ENCODE data around the gene ZMYND15. TPM values are rescaled to one million over a fixed set of nuclear protein-coding genes. Genes with fewer than 3 reads are reported as not detected.
"Not testable (repeated sequence)": the region's sequence is repeated elsewhere in the genome, so short reads cannot be mapped to it uniquely, and the experiment has no call there.

Gene ZMYND15, protein sequence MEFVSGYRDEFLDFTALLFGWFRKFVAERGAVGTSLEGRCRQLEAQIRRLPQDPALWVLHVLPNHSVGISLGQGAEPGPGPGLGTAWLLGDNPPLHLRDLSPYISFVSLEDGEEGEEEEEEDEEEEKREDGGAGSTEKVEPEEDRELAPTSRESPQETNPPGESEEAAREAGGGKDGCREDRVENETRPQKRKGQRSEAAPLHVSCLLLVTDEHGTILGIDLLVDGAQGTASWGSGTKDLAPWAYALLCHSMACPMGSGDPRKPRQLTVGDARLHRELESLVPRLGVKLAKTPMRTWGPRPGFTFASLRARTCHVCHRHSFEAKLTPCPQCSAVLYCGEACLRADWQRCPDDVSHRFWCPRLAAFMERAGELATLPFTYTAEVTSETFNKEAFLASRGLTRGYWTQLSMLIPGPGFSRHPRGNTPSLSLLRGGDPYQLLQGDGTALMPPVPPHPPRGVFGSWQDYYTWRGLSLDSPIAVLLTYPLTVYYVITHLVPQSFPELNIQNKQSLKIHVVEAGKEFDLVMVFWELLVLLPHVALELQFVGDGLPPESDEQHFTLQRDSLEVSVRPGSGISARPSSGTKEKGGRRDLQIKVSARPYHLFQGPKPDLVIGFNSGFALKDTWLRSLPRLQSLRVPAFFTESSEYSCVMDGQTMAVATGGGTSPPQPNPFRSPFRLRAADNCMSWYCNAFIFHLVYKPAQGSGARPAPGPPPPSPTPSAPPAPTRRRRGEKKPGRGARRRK
- 3.3 TPM for total RNA-seq

DNA sequence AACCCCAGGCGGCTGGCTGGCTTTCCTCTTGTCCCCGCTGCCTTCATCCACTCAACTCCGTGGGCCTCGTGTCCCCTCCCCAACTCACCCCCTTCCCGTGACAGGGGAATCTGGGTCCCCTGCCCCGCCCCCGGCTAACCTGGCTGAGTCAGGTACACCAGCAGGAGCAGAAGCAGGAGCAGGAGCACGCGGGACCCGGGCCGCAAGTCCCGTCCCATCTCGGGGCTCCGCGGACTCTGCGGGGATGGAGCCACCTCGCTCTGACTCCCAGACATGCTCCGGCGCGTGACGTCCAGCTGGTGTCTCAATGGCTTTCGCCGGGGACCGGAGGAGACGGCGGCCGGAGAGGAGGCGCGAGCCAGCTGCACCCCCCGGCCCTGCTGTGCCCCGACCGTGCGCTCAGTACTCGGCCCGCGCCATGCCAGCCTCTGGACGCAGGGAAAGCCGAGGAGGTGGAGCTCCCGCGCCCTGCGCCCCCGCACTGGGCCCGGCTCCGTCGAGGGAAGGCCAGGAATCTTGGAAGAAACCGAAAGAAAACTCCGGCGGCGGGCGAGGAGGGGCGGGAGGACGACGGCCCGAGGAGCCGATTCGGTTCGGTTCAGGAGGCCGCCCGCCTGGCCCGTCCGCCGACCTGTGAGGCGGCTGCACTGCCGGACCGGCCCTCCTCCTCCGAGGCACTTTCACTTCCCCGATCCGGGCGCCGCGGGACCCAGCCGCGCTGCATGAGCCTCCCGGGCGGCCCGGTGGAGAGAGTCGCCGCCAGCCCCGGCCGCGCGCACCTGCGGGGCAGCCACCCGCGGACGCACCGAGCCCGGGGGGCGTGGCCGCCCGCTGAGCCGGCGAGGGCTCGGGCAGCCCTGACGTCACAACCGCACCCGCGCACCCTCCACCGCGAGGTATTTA lies at the start of gene ZMYND15, which contains the start of gene CXCL16:
Gene ZMYND15 (plus strand): TSS at position 712 of the 903 bp plus-strand sequence. CDS start 716 bp downstream, outside the sequence.
Gene CXCL16 (minus strand): TSS at position 807 of the 903 bp plus-strand sequence. CDS start 589 bp downstream, at position 218.
- DNase-seq (ENCODE audit: low spot score) (peak; percentile 78), ATAC-seq (peak; percentile 50)
- intact Hi-C loops (cut with DNase I), result loop anchor here (10.0 kb wide), 1 partner anchor 145 kb away; no protein-coding TSS in a partner anchor

DNA sequence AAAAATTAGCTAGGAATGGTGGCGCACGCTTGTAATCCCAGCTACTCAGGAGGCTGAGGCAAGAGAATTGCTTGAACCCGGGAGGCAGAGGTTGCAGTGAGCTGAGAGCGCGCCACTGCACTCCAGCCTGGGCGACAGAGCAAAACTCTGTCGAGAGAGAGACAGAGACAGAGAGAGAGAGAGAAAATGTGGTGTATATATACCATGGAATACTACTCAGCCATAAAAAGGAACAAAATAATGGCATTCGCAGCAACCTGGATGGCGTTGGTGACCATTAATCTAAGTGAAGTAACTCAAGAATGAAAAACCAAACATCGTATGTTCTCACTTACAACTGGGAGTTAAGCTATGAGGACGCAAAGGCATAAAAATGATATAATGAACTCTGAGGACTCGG lies 49.8 kb upstream of the ZMYND15 start:
- ATAC-seq; DNase-seq (ENCODE audit: low spot score); intact Hi-C loops (cut with DNase I): not testable (repeated sequence)

DNA sequence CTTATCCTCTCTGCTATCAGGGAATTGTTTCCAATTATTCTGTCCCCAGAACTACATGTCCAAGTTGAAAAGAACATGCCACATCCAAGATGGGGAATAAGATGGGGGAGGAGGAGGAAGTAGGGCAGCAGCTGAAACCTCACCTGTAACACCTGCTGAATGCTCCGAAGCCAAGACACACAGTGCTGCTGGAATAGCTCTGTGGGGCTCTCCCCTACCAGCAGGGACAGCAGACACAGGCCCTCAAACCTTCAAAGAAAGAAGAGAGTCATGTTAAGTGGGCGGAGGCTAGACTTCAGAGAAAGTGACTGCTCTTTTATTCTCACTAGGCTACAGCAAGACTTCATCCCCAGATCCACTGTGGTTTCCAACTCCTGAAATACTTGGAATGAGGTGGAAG lies 48.9 kb upstream of the ZMYND15 start:
- DNase-seq (ENCODE audit: low spot score), result peak; percentile 2

DNA sequence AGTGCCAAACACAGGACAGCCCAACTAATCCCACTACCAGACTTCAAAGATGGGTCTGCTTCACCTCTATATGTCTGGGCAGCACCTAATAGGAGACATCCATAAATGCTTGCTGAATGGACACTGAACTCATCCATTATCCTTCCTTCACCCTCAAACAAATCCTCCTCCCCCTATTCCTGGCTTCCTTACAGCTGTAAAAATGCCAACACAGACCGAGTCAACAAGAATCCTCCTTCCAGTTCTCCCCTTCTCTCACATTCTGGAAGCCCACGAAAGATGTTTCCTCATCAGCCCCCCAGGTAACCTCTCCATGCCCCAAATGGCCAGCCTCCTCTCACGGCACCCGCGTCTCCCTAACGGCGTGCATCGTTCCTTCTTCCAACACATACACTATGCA lies 47.9 kb upstream of the ZMYND15 start:
- ATAC-seq (no peak), DNase-seq (ENCODE audit: low spot score) (no peak)
- intact Hi-C loops (cut with DNase I), result no loop called here

More for the DNA sequence above, 48.9 kb upstream of the ZMYND15 start:
- ATAC-seq, result no peak
- intact Hi-C loops (cut with DNase I), result no loop called here

DNA sequence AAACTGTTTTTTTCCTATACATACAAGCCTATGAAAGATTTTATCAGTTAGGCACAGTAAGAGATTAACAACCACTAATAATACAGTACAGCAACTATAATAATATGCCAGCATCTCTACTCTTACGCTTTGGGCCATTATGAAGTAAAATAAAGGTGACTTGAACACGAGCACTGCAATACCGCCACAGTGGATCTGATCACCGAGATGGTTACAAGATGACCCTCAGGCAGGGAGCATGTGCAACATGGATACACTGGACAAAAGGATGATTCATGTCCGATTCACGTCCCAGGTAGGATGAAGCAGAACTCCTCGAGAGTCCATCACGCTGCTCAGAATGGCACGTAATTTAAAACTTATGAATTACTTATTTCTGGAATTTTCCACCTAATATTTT lies 46.2 kb upstream of the ZMYND15 start:
- ATAC-seq, result no peak
- no peak for DNase-seq (ENCODE audit: low spot score)
- intact Hi-C loops (cut with DNase I), result no loop called here

DNA sequence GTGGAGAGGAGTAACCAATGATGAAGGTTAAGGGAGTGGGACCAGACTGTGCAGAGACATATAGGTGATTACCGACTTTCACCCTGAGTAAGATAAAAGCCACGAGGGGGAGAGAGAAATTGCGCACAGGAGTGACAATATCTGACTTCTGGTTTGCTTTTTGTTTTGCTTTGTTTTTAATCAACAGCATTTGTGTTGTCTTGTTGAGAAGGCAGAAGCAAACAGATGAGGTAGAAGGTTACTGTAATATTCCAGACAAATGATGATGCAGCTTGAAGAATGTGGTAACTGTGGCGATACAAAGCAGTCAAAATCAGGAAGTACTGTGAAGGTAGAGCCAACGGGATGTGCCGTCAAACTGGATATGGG lies 43.2 kb upstream of the ZMYND15 start:
- intact Hi-C loops (cut with DNase I), result no loop called here
- ATAC-seq, result no peak
- no peak for DNase-seq (ENCODE audit: low spot score)

DNA sequence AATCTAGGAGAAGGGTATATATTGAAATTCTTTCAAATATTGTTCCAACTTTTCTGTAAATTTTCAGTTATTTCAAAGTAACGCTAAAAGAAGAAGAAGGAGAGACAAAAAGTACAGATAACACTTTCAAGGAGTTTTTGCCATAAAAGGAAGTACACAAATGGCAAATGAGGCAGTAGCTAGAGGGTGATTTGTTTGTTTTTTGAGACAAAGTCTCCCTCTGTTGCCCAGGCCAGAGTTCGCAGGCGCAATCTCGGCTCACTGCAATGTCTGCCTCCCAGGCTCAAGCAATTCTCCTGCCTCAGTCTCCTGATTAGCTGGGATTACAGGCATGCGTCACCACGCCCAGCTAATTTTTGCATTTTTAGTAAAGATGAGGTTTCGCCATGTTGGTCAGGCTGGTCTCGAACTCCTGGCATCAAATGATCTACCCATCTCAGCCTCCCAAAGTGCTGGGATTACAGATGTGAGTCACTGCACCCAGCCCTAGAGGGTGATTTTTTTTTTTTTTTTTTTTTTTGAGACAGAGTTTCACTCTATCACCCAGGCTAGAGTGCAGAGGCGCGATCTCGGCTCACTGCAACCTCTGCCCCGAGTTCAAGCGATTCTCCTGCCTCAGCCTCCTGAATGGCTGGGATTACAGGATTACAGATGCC lies 40.1 kb upstream of the ZMYND15 start:
- intact Hi-C loops (cut with DNase I); ATAC-seq; DNase-seq (ENCODE audit: low spot score): not testable (repeated sequence)

DNA sequence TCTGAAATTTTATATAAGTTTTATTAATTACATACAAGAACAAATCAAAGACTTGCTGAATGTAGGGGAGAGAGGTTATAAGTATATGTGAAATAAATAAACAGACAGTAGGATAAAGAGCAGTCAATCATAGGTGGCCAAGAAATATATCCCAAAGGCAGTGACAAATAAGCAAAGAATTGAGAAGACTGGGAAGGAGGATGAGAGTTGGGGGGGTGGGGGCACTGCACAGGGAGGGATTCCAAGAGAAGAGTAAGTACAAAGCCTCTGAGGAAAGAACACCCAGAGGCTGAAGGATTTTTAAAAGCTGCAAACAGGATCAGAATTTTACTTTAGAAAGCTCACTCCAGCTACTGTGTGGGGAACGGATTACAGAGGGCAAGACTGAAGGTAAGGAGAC lies 38.5 kb upstream of the ZMYND15 start:
- ATAC-seq, result no peak
- intact Hi-C loops (cut with DNase I), result no loop called here
- no peak for DNase-seq (ENCODE audit: low spot score)

DNA sequence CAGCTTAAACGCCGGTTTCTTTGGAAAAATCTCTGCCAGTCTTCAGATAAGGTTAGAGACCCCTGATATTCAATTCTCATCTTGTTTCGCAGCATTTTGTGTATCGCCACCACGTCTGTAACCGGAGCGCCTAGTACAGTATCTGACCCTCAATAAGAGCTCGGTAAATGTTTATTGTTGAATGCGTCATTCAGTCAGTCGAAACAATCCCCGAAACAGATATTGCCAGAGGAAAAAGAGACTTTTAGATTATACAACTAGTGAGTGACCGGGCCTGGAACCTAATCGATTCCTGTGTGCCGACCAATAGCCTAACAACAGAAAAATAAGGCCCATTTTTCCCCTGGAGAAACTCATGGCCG lies 36.3 kb upstream of the ZMYND15 start:
- ATAC-seq, result no peak
- intact Hi-C loops (cut with DNase I), result no loop called here
- DNase-seq (ENCODE audit: low spot score), result no peak

DNA sequence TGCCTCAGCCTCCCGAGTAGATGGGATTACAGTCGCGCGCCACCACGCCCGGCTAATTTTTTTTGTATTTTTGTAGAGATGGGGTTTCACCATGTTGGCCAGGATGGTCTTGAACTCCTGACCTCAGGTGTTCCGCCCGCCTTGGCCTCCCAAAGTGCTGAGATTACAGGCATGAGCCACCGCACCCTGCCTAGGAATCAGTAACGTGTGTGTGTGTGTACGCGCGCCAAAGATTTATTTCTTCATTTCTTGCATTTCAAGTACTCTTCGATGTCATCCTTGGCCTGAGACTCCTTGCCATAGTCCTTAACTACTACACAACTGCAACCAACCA lies 35.1 kb upstream of the ZMYND15 start:
- intact Hi-C loops (cut with DNase I); DNase-seq (ENCODE audit: low spot score); ATAC-seq: not testable (repeated sequence)

DNA sequence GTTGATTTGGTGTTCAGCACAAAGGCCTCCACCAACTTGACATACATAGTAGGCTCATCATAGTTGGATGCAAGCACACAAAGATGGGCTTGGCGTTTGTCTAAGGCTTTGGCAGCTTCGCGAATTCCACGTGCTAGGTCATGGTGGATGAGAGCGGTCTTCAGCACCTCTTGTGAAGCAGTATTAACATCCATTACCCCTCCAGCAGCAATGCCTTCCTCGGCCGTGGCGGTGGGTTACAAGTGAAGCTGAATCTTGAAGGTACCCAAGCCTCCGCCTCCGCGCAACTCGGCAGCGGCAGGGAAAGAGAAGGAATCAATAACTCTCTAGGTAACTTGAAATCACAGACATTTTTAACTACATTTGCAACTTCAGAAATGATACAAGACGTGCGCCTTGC lies 34.6 kb upstream of the ZMYND15 start:
- intact Hi-C loops (cut with DNase I), result no loop called here
- no peak for DNase-seq (ENCODE audit: low spot score)
- no peak for ATAC-seq

DNA sequence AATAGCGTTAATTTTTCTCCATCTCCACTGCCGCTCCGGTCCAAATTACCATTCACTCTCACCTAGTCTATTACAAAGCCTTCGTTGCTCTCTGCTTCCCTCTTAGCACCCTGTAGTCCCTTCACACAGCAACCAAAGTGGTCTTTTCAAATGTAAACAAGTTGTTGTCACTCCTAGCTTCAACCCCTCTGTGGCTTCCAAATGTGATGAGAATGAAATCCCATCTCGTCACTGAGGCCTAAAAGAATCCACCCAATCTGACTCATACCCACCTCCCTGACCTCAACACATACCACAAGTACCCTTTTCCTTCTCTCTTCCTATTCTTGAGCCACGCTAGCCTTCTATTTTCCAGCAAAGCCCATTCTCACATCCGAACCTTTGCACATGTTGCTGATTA lies 33.5 kb upstream of the ZMYND15 start:
- intact Hi-C loops (cut with DNase I), result no loop called here
- ATAC-seq (no peak), DNase-seq (ENCODE audit: low spot score) (no peak)

DNA sequence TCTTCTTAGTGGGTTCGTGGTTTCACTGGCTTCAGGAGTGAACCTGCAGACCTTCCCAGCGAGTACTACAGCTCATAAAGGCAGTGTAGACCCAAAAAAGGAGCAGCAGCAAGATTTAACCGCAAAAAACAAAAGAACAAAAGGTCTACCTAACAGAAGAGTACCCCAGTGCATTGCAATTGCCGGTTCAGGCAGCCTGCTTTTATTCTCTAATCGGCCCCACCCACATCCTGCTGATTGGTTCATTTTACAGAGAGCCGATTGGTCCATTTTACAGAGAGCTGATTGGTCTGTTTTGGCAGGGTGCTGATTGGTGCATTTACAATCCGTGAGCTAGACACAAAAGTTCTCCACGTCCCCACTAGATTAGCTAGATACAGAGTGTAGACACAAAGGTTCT lies 31.2 kb upstream of the ZMYND15 start:
- intact Hi-C loops (cut with DNase I), result no loop called here
- ATAC-seq (no peak), DNase-seq (ENCODE audit: low spot score) (no peak)

DNA sequence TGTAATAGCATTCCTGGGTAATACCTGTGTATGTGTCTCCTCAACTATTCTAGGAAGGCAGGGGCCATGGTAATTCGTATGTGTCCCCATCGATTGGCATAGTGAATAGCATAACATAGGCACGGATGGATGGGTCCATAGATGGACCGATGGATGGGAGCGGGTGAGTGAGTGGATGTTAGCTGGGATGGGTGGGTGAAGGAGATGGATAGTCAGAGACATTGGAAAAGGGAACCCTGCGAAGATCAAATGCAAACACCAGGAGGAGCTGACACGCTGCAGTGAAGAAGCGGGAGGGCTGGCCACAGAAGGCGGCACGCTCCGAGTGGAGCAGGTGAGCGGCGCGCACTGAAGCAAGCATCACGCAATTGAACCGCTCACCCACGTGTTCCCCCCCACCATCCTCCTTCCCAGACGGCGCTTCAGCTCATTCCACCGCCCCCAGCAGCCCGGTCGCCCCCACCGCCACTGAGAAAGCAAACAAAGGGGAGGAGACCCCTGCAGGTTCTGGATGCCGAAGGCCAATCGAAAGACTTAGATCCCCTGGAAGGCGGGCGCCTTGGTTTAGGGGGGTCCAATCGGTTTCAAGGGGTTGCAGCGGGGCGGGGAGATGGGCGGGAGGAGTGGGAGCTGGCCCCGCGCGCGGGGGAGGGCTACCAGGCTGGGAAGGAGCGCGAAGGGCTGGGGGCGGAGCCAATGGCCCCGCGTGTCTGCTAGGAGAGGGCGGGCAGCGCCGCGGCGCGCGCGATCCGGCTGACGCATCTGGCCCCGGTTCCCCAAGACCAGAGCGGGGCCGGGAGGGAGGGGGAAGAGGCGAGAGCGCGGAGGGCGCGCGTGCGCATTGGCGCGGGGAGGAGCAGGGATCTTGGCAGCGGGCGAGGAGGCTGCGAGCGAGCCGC lies 29.6 kb upstream of the ZMYND15 start, which contains the start of gene ARRB2:
Gene ARRB2 (plus strand): TSS at position 839 of the 899 bp plus-strand sequence. CDS start 90 bp downstream, outside the sequence.
- DNase-seq (ENCODE audit: low spot score), result peak; percentile 98
- intact Hi-C loops (cut with DNase I), result no loop called here
- ATAC-seq, result peak; percentile 96

DNA sequence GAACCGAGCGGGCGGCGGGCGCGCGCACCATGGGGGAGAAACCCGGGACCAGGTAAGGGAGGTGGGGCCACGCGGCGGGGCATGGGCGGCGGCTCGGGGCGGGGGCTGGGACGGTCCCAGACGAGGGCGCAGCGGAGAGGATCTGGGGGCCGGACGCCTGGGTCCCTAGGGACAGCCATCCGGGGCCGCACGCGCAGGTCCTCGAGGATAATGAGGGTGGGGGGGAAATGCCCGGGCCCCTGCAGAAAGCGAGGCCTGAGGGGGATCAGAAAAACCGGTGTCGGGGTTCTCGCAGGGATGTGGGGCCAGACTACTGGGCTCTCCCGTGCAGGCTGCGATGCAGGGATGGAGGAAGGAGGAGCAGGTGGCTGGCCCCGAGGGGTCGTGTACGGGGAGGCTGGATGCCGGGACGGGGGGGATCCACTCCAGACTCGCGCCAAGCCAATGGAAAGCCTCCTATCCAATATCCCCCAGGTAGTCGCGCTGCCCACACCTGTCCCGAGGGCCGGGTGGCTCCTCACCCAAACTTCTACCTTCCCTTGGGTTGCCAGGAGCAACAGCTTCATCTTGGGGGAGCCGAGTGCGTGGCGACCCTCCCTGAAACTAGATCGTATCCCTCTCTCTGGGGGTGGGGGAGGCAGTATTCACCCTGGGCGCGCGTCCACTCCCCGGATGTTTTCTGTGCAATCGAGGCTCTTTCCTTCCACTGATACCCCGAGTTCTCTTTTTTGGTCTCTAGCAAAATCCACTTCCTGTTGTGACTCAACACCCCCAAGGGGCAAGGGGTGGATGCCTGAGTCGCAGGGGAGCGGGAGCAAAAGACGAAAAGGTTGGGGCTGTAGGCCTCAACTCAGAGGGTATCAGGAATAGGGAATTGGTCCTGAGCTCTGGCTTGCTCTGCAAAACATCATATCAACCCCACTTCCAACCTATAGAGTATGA lies 28.7 kb upstream of the ZMYND15 start:
- DNase-seq (ENCODE audit: low spot score) (no peak), ATAC-seq (peak; percentile 4)
- intact Hi-C loops (cut with DNase I), result no loop called here

DNA sequence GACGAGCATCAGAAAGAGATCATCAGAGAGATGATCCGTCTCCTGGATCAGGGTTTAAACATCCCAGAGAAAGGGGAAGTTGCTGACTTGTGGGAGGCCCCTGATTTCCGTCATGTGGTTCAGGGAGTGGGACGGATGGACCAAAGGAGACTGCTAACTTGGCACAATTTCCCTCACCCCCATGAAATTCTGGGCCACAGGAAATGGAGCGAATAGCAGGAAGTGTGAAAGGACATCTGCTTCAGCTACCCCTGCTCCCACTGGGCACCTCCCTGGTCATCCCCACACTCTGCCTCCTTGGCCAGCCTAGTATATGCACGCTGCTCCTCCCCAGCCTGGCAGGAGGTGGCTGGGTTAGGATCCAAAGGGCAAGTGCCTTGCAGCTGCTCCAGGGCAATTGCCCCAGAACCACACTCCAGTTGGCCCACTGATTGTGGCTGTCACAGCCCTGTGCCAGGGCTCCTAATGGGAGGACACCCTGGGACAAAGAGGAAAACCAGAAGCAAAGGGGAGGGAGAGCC lies 27.9 kb upstream of the ZMYND15 start:
- intact Hi-C loops (cut with DNase I), result no loop called here
- ATAC-seq, result peak; percentile 20
- DNase-seq (ENCODE audit: low spot score), result no peak

Data from sciatic nerve (tissue), 2 donors.